GM12872 (cell line): ENCODE data around the gene HOXB9.

Source experiments
- TF ChIP-seq, protein P1 (sequence below): IDR thresholded peaks from 3 replicates; pipeline ENCODE4 v1.5.1; 2011; ENCODE audit warnings: low read depth, mild to moderate bottlenecking, low read length, moderate library complexity; ENCODE audit not compliant: insufficient read depth

Gene HOXB9

DNA sequence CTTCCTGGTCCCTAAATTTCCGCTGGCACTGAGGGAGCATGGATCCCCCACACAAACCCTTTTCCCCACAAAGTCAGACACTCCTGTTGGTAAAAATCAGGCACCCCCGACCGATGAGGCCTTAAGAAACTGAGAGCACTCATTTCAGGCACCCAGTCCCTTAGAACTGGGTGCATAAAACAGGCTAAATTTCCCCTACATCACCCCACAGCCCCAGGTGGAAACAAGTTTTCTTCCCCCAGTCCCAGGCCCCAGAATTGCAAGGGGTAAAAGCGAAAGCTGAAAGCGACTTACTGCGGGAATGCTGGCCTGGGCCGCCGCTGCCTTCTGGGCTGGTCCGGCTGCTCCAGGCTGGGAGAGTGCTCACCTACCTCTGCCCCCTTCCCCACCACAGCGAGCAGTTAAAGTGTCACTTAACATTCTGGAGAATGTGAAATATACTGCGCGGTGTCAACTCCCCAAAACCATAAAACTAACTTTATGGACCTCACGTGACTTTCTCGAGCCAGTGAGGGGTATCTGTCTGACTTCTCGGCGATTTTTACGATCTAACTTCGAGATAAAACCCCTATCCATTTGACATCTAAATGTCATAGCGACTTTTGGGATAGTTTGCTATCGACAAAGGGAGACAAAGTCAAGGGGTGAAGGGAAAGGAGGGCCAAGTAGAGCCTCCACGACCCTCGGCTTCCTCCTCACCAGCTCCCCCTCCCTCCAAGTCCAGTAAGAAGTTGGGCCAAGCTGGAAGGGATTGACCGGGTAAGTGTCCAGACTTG, 36.1 kb downstream of the HOXB9 start, which contains the start of gene HOXB3:
Gene HOXB3 (minus strand): TSS at position 411 of the 776 bp plus-strand sequence. CDS start 37,767 bp downstream, outside the sequence.
- TF ChIP-seq, protein P1, sequence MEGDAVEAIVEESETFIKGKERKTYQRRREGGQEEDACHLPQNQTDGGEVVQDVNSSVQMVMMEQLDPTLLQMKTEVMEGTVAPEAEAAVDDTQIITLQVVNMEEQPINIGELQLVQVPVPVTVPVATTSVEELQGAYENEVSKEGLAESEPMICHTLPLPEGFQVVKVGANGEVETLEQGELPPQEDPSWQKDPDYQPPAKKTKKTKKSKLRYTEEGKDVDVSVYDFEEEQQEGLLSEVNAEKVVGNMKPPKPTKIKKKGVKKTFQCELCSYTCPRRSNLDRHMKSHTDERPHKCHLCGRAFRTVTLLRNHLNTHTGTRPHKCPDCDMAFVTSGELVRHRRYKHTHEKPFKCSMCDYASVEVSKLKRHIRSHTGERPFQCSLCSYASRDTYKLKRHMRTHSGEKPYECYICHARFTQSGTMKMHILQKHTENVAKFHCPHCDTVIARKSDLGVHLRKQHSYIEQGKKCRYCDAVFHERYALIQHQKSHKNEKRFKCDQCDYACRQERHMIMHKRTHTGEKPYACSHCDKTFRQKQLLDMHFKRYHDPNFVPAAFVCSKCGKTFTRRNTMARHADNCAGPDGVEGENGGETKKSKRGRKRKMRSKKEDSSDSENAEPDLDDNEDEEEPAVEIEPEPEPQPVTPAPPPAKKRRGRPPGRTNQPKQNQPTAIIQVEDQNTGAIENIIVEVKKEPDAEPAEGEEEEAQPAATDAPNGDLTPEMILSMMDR: no peak

DNA sequence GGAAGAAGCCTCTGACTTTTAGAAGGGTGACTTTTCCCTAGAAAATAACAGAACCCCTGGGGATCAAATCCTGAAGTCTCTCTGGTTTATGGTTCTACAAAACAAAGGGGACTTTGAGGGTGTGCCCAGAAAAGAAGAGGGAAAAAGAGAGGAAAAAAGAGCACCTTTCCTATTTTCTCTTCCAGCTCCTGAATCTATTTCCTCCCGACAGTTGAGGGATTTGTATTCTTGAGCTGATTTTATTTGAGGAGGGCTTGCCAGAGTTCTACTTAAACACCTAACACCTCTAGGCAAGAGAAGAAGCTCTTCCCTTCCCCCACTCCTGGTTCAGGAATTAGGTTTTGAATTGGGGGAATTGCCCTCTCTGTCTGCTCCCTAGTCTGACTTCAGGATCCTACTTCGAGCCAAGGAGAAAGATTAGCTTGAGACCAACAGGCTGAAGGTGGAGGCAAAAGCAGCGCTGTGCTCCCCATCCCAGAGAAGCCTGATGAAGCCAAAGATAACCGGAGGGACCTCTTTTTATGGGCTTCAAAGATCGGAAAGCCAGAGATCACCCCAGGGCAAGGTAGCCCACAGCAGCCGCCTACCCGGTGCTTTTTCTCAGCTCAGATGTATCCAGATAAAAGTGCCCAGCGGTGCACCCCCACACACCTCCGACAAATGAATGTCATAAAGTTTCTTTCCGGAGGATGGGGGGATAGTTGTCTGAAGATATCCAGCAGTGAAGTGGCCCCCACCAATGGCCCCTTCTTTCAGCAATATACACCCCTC, 36.9 kb downstream of the HOXB9 start:
- TF ChIP-seq, protein P1: no peak

DNA sequence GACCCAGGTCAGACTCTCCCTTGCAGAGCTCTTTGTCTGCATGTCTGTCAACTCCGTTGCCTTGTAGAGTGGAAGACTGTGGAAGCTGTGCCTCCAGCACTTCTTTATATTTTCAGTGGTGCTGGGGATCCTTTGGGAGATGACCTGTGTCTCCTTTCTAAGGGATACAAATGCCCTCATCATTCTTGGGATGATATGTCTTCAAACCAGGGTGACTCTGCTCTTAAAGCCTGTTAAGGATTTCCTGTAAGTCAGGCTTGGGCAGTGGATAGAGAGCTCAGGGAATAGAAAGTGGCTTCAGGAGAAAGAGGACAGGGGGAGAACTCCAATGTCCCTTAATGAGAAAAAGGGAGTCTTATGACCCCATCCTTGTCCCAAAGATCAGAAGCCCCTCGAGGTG, 37.6 kb downstream of the HOXB9 start:
- TF ChIP-seq, protein P1: no peak

DNA sequence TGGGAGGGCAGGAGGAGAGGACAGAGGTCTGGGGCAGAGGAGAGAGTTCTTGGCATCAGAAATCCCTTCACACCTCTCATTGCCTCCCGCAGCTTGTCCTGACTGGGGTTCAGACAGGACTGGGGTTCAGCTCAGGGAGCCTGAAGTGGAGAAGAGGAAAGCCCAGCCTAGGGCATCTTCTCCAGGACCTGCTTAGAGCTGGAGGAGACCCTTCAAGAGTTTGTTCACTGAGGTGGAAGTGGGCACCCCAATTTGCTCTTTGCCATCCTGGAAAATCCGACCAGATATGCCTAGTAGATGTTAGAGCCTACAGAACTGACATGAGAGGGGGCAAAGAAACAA, 38.1 kb downstream of the HOXB9 start:
- TF ChIP-seq, protein P1: no peak

DNA sequence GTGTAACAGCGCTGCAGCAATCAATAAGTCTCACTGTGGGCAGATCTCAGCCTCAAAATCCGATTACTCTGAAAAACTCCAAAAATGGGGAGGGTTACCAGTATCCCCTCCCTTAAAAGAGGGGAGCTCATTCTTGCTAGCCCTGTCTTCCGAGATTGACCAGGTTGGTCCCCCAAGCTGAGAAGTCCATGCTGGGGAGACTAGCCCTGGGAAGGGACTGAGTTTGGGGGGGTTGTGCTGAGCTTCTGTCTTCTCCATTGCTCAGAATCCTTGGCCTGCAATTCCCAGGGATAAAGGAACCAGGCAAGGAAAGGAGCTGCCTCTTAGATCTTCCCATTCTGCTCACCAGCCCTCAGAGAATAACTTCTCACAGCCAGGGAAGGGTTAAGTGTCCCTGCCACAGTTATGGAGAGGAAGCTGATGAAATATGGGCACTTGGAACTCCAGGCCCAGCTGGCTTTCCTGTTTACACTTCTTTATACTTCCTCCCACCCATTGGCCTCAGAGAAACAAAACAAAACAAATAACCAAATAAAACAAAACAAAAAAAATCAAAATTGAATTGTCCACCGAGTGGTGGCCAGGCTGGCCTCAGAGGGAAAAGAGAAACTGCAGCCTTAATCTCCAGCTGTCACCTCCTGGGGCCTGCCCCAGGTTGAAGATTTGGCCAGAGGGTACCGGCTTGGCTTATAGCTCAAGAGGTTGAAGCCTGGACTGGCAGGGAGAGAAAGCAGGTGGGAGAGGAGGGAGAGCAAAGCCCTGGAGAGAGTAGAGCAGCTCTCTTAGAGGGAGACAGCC, 38.7 kb downstream of the HOXB9 start:
- TF ChIP-seq, protein P1: no peak

DNA sequence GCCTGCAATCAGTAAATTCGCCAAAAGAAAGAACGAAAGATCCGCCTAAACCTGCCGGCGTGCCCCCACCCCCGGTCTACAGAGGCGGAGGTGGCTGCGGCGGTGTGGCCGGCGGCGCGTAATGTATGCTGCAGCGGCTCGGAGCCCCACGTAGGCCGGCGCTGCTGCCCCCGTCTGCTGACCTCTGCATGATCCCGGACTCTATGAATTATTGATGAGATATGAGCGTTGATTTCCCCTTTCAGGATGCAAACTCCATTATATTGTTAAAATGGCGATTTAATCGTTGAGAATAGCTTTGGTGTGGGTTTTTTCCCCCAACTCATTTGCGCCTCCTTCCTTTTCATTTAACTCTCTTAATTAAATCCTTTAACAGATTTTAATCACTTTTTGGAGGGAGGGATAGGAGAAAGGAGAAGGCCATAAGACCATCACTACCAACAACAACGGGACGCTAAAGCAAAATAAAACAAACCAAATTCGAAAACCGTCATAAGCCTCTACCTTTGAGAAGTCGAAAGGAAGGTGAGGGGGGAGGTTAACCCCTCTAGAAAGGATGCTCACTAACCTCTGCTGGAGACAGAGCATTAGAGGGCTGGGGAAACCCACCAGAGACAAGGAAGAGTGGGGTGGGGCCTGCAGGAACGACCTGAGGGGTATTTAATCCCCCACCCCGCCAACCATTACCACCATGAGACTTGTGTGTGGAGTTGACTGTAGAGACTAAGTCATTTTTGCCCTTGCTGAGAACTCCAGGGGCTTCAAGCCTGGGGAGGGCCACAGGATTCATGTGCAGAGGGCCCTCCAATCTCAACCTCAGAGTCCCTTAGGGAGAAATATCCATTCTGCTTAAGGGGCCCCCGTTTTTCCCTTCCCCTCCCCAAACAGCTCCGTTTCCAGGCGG, 39.6 kb downstream of the HOXB9 start:
- TF ChIP-seq, protein P1: no peak
